GM23338 (cell line): ENCODE data around the gene CSRNP3. TPM values are rescaled to one million over a fixed set of nuclear protein-coding genes. Genes with fewer than 3 reads are reported as not detected.
A peak's percentile ranks its signal among the peaks of the same experiment; 100 is the strongest.

ENCODE experiments used
- ATAC-seq: fragments of 200-7000 bp; cut with Tn5 transposase; 3 replicates; pipeline ENCODE4 v1.9.1; 2020
- DNase-seq: peaks from one replicate; pipeline ENCODE4 v3.0.0-alpha.2; 2015; ENCODE audit warnings: low spot score
- H2AFZ ChIP-seq: fragments of 200-600 bp; sonication (generic); 2 replicates; pipeline ENCODE4 v1.8.0; 2016; ENCODE audit warnings: antibody characterized with exemption, mild to moderate bottlenecking, moderate library complexity
- H3F3A ChIP-seq: fragments of 200-600 bp; sonication (generic); replicated peaks from 2 replicates; pipeline ENCODE4 v1.8.0; 2017; ENCODE audit warnings: antibody characterized with exemption, mixed run types, low read depth
- H3K27ac ChIP-seq: fragments of 200-600 bp; sonication (generic); 2 replicates; pipeline ENCODE4 v1.6.1; 2016; ENCODE audit warnings: low read depth
- H3K27me3 ChIP-seq: fragments of 200-600 bp; sonication (generic); 2 replicates; pipeline ENCODE4 v1.8.0; 2016; ENCODE audit warnings: mild to moderate bottlenecking, mixed run types, moderate library complexity; ENCODE audit not compliant: insufficient read depth
- H3K36me3 ChIP-seq: fragments of 200-600 bp; sonication (generic); 2 replicates; pipeline ENCODE4 v1.8.0; 2016; ENCODE audit warnings: mild to moderate bottlenecking; ENCODE audit not compliant: insufficient read depth
- H3K4me1 ChIP-seq: fragments of 200-600 bp; sonication (generic); 2 replicates; pipeline ENCODE4 v1.8.0; 2016; ENCODE audit warnings: mild to moderate bottlenecking, moderate library complexity; ENCODE audit not compliant: insufficient read depth
- H3K4me2 ChIP-seq: fragments of 200-600 bp; sonication (generic); 2 replicates; pipeline ENCODE4 v1.7.1; 2017; ENCODE audit warnings: mixed run types
- H3K4me3 ChIP-seq: fragments of 200-600 bp; sonication (generic); 2 replicates; pipeline ENCODE4 v1.6.1; 2016; ENCODE audit warnings: mixed run types
- H3K79me2 ChIP-seq: fragments of 200-600 bp; sonication (generic); replicated peaks from 2 replicates; pipeline ENCODE4 v1.8.0; 2017; ENCODE audit warnings: mild to moderate bottlenecking; ENCODE audit not compliant: insufficient read depth
- H3K9me2 ChIP-seq: fragments of 200-600 bp; sonication (generic); 2 replicates; pipeline ENCODE4 v1.8.0; 2017; ENCODE audit not compliant: insufficient read depth
- H4K20me1 ChIP-seq: fragments of 200-600 bp; sonication (generic); replicated peaks from 2 replicates; pipeline ENCODE4 v1.8.0; 2017; ENCODE audit warnings: mild to moderate bottlenecking; ENCODE audit not compliant: insufficient read depth
- H3K27ac Mint-ChIP-seq: 2 replicates; pipeline ENCODE4 v1.8.0; 2020; ENCODE audit warnings: inconsistent platforms, mild to moderate bottlenecking, moderate library complexity, mixed read lengths
- H3K27me3 Mint-ChIP-seq: 3 replicates; pipeline ENCODE4 v1.8.0; 2022; ENCODE audit warnings: low read depth, mild to moderate bottlenecking, moderate library complexity, mixed read lengths, inconsistent platforms; ENCODE audit not compliant: insufficient read depth, poor library complexity
- H3K36me3 Mint-ChIP-seq: 3 replicates; pipeline ENCODE4 v1.8.0; 2021; ENCODE audit warnings: low read depth, mild to moderate bottlenecking, inconsistent platforms, moderate library complexity, mixed read lengths
- H3K4me1 Mint-ChIP-seq: 3 replicates; pipeline ENCODE4 v1.8.0; 2020; ENCODE audit warnings: mild to moderate bottlenecking, inconsistent platforms, mixed read lengths
- H3K4me3 Mint-ChIP-seq: 3 replicates; pipeline ENCODE4 v1.8.0; 2021; ENCODE audit warnings: moderate library complexity, mild to moderate bottlenecking, inconsistent platforms, mixed read lengths
- H3K9me3 Mint-ChIP-seq: 3 replicates; pipeline ENCODE4 v1.8.0; 2020; ENCODE audit warnings: moderate library complexity, mild to moderate bottlenecking, inconsistent platforms, mixed read lengths
- CREB1 ChIP-seq: fragments of 250-450 bp; sonication (Bioruptor Pico); IDR thresholded peaks from 2 replicates; pipeline ENCODE4 v1.5.0; 2020; ENCODE audit warnings: low read depth, mild to moderate bottlenecking, moderate library complexity
- EZH2 ChIP-seq: fragments of 200-600 bp; sonication (generic); IDR thresholded peaks from one replicate; pipeline ENCODE4 v1.8.0; 2017; ENCODE audit warnings: antibody characterized with exemption, mild to moderate bottlenecking, low read depth; ENCODE audit not compliant: unreplicated experiment
- EZH2phosphoT487 ChIP-seq: fragments of 200-600 bp; sonication (generic); IDR thresholded peaks from one replicate; pipeline ENCODE4 v1.8.1; 2018; ENCODE audit warnings: antibody characterized with exemption; ENCODE audit not compliant: unreplicated experiment
- JUNB ChIP-seq: IDR thresholded peaks from one replicate; pipeline ENCODE4 v1.6.1; 2016; ENCODE audit warnings: antibody characterized with exemption; ENCODE audit not compliant: unreplicated experiment
- NANOG ChIP-seq: IDR thresholded peaks from 2 replicates; pipeline ENCODE4 v1.6.1; 2016; ENCODE audit warnings: antibody characterized with exemption, borderline replicate concordance
- POLR2AphosphoS5 ChIP-seq: IDR thresholded peaks from 2 replicates; pipeline ENCODE4 v1.6.1; 2016; ENCODE audit warnings: antibody characterized with exemption, low read depth
- STAT1 ChIP-seq: IDR thresholded peaks from one replicate; pipeline ENCODE4 v1.6.1; 2016; ENCODE audit warnings: antibody characterized with exemption; ENCODE audit not compliant: unreplicated experiment
- ZNF114 ChIP-seq: fragments of 250-450 bp; sonication (Bioruptor Pico); IDR thresholded peaks from 2 replicates; pipeline ENCODE4 v1.5.0; 2020; ENCODE audit warnings: mild to moderate bottlenecking, moderate library complexity
- ZNF331 ChIP-seq: fragments of 250-450 bp; sonication (Bioruptor Pico); IDR thresholded peaks from 2 replicates; pipeline ENCODE4 v1.5.0; 2020; ENCODE audit warnings: low read depth, mild to moderate bottlenecking, moderate library complexity
- polyA plus RNA-seq: library from polyadenylated mRNA; unstranded; fragments of >200 nt; fragmentation: Nextera tagmentation; extraction: Ambion mirVana; gene quantifications from 2 replicates; pipeline ENCODE4 v1.2.1, GENCODE V29; 2016
- total RNA-seq: library from RNA; depleted of rRNA; stranded (reverse); fragments of >200 nt; shearing (Covaris generic); gene quantifications from 2 replicates; pipeline ENCODE4 v1.2.3, GENCODE V29; 2014
- TF ChIP-seq, protein P1 (sequence below): IDR thresholded peaks from 2 replicates; pipeline ENCODE4 v1.6.1; 2016; ENCODE audit warnings: antibody characterized with exemption
- TF ChIP-seq, protein P2 (sequence below): fragments of 250-450 bp; sonication (Bioruptor Pico); IDR thresholded peaks from 2 replicates; pipeline ENCODE4 v1.5.0; 2020; ENCODE audit warnings: mild to moderate bottlenecking, moderate library complexity
- TF ChIP-seq, protein P3 (sequence below): IDR thresholded peaks from one replicate; pipeline ENCODE4 v1.6.1; 2018; ENCODE audit warnings: antibody characterized with exemption; ENCODE audit not compliant: unreplicated experiment
- TF ChIP-seq, protein P4 (sequence below), 2 experiments: fragments of 200-600 bp in 1 of 2; sonication (generic) in 1 of 2; conservative IDR thresholded peaks; 2 replicates each; pipeline versions ENCODE4 v1.5.1 to v1.6.1; 2016 to 2017; ENCODE audit warnings: antibody characterized with exemption in 2 of 2, low read depth in 2 of 2, mild to moderate bottlenecking in 2 of 2, moderate library complexity in 1 of 2

Gene CSRNP3
- total and polyA plus RNA-seq, 2 experiments from 2014 or later: 3.8 to 6.8 TPM

DNA sequence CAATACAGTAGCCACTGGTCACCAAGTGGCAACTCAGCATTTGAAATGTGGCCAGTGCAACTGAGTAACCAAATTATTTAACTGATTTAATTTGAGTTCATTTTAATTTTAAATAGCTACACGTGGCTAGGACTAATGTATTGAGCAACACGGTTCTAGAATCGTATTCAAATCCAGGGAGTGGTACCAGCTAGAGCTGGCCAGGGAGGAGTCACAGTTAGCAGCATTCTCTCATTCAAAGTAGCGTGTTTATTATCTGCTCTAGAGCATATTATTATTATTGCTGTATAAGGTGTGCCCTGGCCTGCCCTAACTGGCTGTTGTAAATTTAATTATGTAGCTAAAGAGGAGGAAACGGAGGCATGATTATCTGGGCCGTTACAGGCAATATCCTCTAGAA lies 231.6 kb downstream of the CSRNP3 start:
- Histone ChIP-seq H3K4me3 (no peak overlapping the region), H3K4me1 (peaks cover 46% of the 10 kb centered on the region)
- ATAC-seq: no peak

More for the DNA sequence above, 231.6 kb downstream of the CSRNP3 start:
- no peaks in the 10 kb centered on the region for H3K79me2 ChIP-seq
- H4K20me1 ChIP-seq: no peaks in the 10 kb centered on the region
- H3K27ac ChIP-seq: no peak overlapping the region
- TF ChIP-seq NANOG: no peak
- TF ChIP-seq, protein P1, sequence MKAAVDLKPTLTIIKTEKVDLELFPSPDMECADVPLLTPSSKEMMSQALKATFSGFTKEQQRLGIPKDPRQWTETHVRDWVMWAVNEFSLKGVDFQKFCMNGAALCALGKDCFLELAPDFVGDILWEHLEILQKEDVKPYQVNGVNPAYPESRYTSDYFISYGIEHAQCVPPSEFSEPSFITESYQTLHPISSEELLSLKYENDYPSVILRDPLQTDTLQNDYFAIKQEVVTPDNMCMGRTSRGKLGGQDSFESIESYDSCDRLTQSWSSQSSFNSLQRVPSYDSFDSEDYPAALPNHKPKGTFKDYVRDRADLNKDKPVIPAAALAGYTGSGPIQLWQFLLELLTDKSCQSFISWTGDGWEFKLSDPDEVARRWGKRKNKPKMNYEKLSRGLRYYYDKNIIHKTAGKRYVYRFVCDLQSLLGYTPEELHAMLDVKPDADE: no peak
- TF ChIP-seq POLR2AphosphoS5: no peak
- TF ChIP-seq, protein P2, sequence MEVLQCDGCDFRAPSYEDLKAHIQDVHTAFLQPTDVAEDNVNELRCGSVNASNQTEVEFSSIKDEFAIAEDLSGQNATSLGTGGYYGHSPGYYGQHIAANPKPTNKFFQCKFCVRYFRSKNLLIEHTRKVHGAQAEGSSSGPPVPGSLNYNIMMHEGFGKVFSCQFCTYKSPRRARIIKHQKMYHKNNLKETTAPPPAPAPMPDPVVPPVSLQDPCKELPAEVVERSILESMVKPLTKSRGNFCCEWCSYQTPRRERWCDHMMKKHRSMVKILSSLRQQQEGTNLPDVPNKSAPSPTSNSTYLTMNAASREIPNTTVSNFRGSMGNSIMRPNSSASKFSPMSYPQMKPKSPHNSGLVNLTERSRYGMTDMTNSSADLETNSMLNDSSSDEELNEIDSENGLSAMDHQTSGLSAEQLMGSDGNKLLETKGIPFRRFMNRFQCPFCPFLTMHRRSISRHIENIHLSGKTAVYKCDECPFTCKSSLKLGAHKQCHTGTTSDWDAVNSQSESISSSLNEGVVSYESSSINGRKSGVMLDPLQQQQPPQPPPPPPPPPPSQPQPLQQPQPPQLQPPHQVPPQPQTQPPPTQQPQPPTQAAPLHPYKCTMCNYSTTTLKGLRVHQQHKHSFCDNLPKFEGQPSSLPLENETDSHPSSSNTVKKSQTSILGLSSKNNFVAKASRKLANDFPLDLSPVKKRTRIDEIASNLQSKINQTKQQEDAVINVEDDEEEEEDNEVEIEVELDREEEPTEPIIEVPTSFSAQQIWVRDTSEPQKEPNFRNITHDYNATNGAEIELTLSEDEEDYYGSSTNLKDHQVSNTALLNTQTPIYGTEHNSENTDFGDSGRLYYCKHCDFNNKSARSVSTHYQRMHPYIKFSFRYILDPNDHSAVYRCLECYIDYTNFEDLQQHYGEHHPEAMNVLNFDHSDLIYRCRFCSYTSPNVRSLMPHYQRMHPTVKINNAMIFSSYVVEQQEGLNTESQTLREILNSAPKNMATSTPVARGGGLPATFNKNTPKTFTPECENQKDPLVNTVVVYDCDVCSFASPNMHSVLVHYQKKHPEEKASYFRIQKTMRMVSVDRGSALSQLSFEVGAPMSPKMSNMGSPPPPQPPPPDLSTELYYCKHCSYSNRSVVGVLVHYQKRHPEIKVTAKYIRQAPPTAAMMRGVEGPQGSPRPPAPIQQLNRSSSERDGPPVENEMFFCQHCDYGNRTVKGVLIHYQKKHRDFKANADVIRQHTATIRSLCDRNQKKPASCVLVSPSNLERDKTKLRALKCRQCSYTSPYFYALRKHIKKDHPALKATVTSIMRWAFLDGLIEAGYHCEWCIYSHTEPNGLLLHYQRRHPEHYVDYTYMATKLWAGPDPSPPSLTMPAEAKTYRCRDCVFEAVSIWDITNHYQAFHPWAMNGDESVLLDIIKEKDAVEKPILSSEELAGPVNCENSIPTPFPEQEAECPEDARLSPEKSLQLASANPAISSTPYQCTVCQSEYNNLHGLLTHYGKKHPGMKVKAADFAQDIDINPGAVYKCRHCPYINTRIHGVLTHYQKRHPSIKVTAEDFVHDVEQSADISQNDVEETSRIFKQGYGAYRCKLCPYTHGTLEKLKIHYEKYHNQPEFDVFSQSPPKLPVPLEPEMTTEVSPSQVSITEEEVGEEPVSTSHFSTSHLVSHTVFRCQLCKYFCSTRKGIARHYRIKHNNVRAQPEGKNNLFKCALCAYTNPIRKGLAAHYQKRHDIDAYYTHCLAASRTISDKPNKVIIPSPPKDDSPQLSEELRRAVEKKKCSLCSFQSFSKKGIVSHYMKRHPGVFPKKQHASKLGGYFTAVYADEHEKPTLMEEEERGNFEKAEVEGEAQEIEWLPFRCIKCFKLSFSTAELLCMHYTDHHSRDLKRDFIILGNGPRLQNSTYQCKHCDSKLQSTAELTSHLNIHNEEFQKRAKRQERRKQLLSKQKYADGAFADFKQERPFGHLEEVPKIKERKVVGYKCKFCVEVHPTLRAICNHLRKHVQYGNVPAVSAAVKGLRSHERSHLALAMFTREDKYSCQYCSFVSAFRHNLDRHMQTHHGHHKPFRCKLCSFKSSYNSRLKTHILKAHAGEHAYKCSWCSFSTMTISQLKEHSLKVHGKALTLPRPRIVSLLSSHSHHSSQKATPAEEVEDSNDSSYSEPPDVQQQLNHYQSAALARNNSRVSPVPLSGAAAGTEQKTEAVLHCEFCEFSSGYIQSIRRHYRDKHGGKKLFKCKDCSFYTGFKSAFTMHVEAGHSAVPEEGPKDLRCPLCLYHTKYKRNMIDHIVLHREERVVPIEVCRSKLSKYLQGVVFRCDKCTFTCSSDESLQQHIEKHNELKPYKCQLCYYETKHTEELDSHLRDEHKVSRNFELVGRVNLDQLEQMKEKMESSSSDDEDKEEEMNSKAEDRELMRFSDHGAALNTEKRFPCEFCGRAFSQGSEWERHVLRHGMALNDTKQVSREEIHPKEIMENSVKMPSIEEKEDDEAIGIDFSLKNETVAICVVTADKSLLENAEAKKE (CRISPR knock-in tag): no peak
- no peak for TF ChIP-seq CREB1 (CRISPR knock-in tag)
- TF ChIP-seq, protein P3, sequence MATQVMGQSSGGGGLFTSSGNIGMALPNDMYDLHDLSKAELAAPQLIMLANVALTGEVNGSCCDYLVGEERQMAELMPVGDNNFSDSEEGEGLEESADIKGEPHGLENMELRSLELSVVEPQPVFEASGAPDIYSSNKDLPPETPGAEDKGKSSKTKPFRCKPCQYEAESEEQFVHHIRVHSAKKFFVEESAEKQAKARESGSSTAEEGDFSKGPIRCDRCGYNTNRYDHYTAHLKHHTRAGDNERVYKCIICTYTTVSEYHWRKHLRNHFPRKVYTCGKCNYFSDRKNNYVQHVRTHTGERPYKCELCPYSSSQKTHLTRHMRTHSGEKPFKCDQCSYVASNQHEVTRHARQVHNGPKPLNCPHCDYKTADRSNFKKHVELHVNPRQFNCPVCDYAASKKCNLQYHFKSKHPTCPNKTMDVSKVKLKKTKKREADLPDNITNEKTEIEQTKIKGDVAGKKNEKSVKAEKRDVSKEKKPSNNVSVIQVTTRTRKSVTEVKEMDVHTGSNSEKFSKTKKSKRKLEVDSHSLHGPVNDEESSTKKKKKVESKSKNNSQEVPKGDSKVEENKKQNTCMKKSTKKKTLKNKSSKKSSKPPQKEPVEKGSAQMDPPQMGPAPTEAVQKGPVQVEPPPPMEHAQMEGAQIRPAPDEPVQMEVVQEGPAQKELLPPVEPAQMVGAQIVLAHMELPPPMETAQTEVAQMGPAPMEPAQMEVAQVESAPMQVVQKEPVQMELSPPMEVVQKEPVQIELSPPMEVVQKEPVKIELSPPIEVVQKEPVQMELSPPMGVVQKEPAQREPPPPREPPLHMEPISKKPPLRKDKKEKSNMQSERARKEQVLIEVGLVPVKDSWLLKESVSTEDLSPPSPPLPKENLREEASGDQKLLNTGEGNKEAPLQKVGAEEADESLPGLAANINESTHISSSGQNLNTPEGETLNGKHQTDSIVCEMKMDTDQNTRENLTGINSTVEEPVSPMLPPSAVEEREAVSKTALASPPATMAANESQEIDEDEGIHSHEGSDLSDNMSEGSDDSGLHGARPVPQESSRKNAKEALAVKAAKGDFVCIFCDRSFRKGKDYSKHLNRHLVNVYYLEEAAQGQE: no peak
- TF ChIP-seq EZH2: no peak
- TF ChIP-seq JUNB: no peak
- TF ChIP-seq EZH2phosphoT487: no peak
- no peak for TF ChIP-seq ZNF331 (CRISPR knock-in tag)
- TF ChIP-seq, protein P4, sequence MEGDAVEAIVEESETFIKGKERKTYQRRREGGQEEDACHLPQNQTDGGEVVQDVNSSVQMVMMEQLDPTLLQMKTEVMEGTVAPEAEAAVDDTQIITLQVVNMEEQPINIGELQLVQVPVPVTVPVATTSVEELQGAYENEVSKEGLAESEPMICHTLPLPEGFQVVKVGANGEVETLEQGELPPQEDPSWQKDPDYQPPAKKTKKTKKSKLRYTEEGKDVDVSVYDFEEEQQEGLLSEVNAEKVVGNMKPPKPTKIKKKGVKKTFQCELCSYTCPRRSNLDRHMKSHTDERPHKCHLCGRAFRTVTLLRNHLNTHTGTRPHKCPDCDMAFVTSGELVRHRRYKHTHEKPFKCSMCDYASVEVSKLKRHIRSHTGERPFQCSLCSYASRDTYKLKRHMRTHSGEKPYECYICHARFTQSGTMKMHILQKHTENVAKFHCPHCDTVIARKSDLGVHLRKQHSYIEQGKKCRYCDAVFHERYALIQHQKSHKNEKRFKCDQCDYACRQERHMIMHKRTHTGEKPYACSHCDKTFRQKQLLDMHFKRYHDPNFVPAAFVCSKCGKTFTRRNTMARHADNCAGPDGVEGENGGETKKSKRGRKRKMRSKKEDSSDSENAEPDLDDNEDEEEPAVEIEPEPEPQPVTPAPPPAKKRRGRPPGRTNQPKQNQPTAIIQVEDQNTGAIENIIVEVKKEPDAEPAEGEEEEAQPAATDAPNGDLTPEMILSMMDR (conservative IDR thresholded peaks at IDR 0.05; ENCODE audit: low read depth in 2 of 2): no peak
- TF ChIP-seq STAT1: no peak
- TF ChIP-seq ZNF114 (CRISPR knock-in tag): no peak
- no peaks in the 10 kb centered on the region for H3K27me3 ChIP-seq
- Mint-ChIP-seq H3K4me1 (peaks cover 38% of the 10 kb centered on the region), H3K4me3 (no peak overlapping the region), H3K9me3 (no peaks in the 10 kb centered on the region), H3K27me3 (peaks cover 6% of the 10 kb centered on the region), H3K27ac (peak overlapping the region; percentile 46; the same call in 1 of the 2 replicates), H3K36me3 (no peaks in the 10 kb centered on the region)
- H2AFZ ChIP-seq: no peak overlapping the region
- H3K9me2 ChIP-seq: peaks cover 6% of the 10 kb centered on the region
- H3F3A ChIP-seq: no peaks in the 10 kb centered on the region
- H3K4me2 ChIP-seq: no peak overlapping the region
- DNase-seq: no peak
- H3K36me3 ChIP-seq: no peaks in the 10 kb centered on the region
